IPS-18c (cell line): ENCODE results near the gene RAB3IL1.
"Not testable (repeated sequence)": the region's sequence is repeated elsewhere in the genome, so short reads cannot be mapped to it uniquely, and the experiment has no call there.

Source experiments
- H3K4me3 ChIP-seq: 2 replicates; pipeline ENCODE4 v1.7.0; 2013; ENCODE audit warnings: low read depth, mild to moderate bottlenecking, low read length, moderate library complexity; ENCODE audit not compliant: insufficient read depth
- H3K9me3 ChIP-seq: one replicate; pipeline ENCODE4 v1.6.1; 2013; ENCODE audit warnings: mild to moderate bottlenecking, low read length, moderate library complexity; ENCODE audit not compliant: control insufficient read depth, insufficient read depth

RAB3IL1 gene

GRCh38 chr11:61883327-61883726 lies 34.0 kb downstream of the RAB3IL1 start:
- Histone ChIP-seq H3K9me3 (peaks cover 4% of the 10 kb centered on the region), H3K4me3 (no peak overlapping the region)

- peaks cover 4% of the 10 kb centered on the region for H3K9me3 ChIP-seq
- no peak overlapping the region for H3K4me3 ChIP-seq
Measured at GRCh38 chr11:61882879-61883278, 34.5 kb downstream of the RAB3IL1 start.

GRCh38 chr11:61882267-61882666 lies 35.1 kb downstream of the RAB3IL1 start:
- not testable (repeated sequence) for H3K9me3 ChIP-seq, H3K4me3 ChIP-seq

- H3K9me3 ChIP-seq: peaks cover 4% of the 10 kb centered on the region
- H3K4me3 ChIP-seq: no peak overlapping the region
Measured at GRCh38 chr11:61881397-61881796, 36.0 kb downstream of the RAB3IL1 start.

GRCh38 chr11:61880454-61880853 lies 36.9 kb downstream of the RAB3IL1 start:
- Histone ChIP-seq H3K4me3 (no peak overlapping the region), H3K9me3 (peaks cover 4% of the 10 kb centered on the region)

- Histone ChIP-seq H3K4me3 (no peak overlapping the region), H3K9me3 (peaks cover 4% of the 10 kb centered on the region)
Measured at GRCh38 chr11:61880031-61880430, 37.3 kb downstream of the RAB3IL1 start.

- H3K4me3 ChIP-seq: no peak overlapping the region
Measured at GRCh38 chr11:61879152-61879551, 38.2 kb downstream of the RAB3IL1 start.

GRCh38 chr11:61875698-61876097 lies 41.7 kb downstream of the RAB3IL1 start:
- Histone ChIP-seq H3K4me3 (no peak overlapping the region), H3K9me3 (peaks cover 4% of the 10 kb centered on the region)

More at GRCh38 chr11:61879152-61879551, 38.2 kb downstream of the RAB3IL1 start:
- H3K9me3 ChIP-seq: peaks cover 4% of the 10 kb centered on the region

GRCh38 chr11:61874853-61875252 lies 42.5 kb downstream of the RAB3IL1 start:
- H3K4me3 ChIP-seq: no peak overlapping the region
- H3K9me3 ChIP-seq: peaks cover 4% of the 10 kb centered on the region

- no peak overlapping the region for H3K4me3 ChIP-seq
- H3K9me3 ChIP-seq: peaks cover 2% of the 10 kb centered on the region
Measured at GRCh38 chr11:61874377-61874809, 43.0 kb downstream of the RAB3IL1 start.

- no peaks in the 10 kb centered on the region for H3K9me3 ChIP-seq
- no peak overlapping the region for H3K4me3 ChIP-seq
Measured at GRCh38 chr11:61873588-61874376, 43.6 kb downstream of the RAB3IL1 start.

GRCh38 chr11:61872935-61873565 lies 44.3 kb downstream of the RAB3IL1 start:
- H3K9me3 ChIP-seq: no peaks in the 10 kb centered on the region
- H3K4me3 ChIP-seq: no peak overlapping the region

- Histone ChIP-seq H3K4me3 (no peak overlapping the region), H3K9me3 (no peaks in the 10 kb centered on the region)
Measured at GRCh38 chr11:61871158-61871597, 46.2 kb downstream of the RAB3IL1 start.

- no peak overlapping the region; the same call in 1 of the 2 replicates for H3K4me3 ChIP-seq
Measured at GRCh38 chr11:61870541-61871031, 46.8 kb downstream of the RAB3IL1 start.

GRCh38 chr11:61869708-61870451 lies 47.5 kb downstream of the RAB3IL1 start:
- H3K4me3 ChIP-seq: no peak overlapping the region
- no peaks in the 10 kb centered on the region for H3K9me3 ChIP-seq

More at GRCh38 chr11:61870541-61871031, 46.8 kb downstream of the RAB3IL1 start:
- no peaks in the 10 kb centered on the region for H3K9me3 ChIP-seq

GRCh38 chr11:61869429-61869707 lies 48.0 kb downstream of the RAB3IL1 start:
- Histone ChIP-seq H3K4me3 (no peak overlapping the region), H3K9me3 (no peaks in the 10 kb centered on the region)

- no peaks in the 10 kb centered on the region for H3K9me3 ChIP-seq
- H3K4me3 ChIP-seq: no peak overlapping the region
Measured at GRCh38 chr11:61868571-61869428, 48.6 kb downstream of the RAB3IL1 start.
